Measurements from ENCODE around the gene USP35.

- TF ChIP-seq CTCF (IDR thresholded peaks at IDR 0.05; ENCODE audit: low read depth, low read length) (no peak), MAX (IDR thresholded peaks at IDR 0.05; ENCODE audit: low read depth, low read length) (no peak), POLR2A (IDR thresholded peaks at IDR 0.05; ENCODE audit: extremely low read depth, insufficient read length) (no peak)
Measured at GRCh38 chr11:78156127-78156844, 32.4 kb upstream of the USP35 start.

Data from NB4 (cell line).